ENCODE measurements around the gene CHADL.

Gene CHADL

GRCh38 chr22:41230401-41230785 lies 10.3 kb downstream of the CHADL start:
- no peak for DNase-seq (ENCODE audit: low read depth in 2 of 2, low spot score in 1 of 2)

GRCh38 chr22:41229730-41230400 lies 10.9 kb downstream of the CHADL start:
- DNase-seq (ENCODE audit: low read depth in 2 of 2, low spot score in 1 of 2) = no peak

DNA sequence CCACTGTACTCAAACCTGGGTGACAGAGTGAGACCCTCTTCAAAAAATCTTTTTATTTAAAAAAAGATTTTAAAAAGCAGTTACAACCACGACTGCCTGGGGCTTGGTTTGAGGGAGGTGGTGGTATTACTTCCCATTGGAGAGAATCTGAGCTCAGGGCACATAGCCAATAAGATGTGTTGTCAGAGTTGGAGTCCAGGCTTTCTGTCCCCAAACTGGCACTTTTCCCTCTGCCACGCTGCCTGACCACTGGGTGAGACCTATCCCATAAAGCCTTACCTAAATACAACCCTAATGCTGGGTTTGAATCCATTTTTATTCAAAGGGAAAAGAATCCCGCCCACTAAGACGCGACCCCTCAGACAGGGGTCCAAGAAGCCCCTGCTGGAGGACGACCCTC lies 11.5 kb downstream of the CHADL start:
- no peak for DNase-seq (ENCODE audit: low read depth in 2 of 2, low spot score in 1 of 2)

DNA sequence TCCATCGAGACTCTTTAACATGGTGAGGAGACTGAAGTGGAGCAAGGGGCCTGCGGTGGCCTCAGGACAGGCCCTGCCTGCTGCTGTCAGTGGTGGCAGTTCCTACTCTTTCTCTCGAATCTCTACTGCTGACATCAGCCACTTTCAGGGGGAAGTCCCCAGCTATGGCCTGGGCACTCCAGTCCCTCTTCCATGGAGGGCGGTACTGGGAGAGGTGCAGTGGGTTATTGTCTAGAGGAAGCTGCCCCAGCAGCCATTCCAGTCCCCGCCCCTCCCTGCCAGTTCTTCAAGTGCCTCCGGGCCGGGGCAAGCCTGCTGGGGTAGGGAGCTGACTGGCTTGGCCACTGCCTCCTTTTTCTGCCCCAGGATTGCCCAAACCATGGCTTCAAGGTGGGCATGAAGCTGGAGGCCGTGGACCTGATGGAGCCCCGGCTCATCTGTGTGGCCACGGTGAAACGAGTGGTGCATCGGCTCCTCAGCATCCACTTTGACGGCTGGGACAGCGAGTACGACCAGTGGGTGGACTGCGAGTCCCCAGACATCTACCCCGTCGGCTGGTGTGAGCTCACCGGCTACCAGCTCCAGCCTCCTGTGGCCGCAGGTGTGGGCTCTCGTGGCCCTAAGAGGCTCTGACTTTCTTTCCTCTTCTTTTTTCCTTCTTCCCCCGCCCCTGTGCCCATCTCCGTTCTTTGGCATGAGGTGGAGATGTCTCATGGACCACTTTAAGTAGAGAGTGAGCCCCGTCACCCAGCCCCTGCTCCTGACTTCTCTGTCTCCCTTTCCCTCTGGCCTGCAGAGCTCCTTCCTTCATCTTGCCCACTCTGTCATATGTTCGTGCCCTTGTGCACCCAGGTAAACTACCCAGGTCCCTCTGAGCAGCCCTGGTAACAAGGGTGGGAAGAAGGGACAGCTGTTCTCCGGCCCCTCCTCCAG lies 13.7 kb downstream of the CHADL start:
- no peak for DNase-seq (ENCODE audit: low read depth in 2 of 2, low spot score in 1 of 2)

DNA sequence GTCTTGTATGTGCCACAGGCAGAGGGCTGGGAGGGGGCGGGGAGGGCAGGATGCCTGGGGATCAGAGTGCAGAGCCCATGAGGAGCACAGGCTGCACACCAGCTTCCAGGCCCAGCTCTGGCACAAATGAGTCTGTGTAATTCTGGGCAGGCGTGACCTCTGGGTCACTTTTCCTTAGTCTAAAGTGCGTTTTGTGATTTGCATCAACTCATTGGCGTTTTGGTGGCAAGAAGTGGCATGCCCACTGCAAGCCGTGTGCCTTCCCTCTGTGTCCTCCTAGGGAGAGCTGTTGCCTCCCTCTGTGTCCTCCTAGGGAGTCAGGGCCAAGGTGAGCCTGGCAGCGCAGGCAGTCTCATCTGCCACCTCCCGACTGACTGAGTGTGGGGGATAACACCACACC lies 17.2 kb downstream of the CHADL start:
- no peak for DNase-seq (ENCODE audit: low read depth in 2 of 2, low spot score in 1 of 2)

GRCh38 chr22:41222846-41223507 lies 17.8 kb downstream of the CHADL start:
- DNase-seq (ENCODE audit: low read depth in 2 of 2, low spot score in 1 of 2) = no peak

GRCh38 chr22:41217553-41218157 lies 23.1 kb downstream of the CHADL start:
- no peak for DNase-seq (ENCODE audit: low read depth in 2 of 2, low spot score in 1 of 2)

DNA sequence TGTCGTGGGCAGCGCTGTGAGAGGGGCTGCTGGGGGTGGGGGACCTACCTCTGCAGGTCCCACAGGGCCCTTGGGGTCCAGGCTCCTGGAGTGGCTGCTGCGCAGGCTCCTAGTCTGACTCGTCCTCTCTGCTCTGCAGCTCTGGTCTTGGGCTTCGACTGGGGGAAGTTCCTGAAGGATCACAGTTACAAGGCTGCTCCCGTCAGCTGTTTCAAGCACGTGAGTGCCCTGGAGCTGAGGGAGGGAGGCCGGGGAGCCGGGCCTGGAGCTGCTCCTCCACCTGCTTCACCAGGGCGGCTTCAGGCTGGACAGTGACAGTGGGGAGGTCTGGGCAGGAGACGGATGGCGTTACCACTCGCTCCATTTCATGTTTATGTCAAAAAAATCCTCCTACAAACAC lies 23.7 kb downstream of the CHADL start:
- DNase-seq (ENCODE audit: low read depth in 2 of 2, low spot score in 1 of 2) = no peak

- no peak for DNase-seq (ENCODE audit: low read depth in 2 of 2, low spot score in 1 of 2)
These were observed 24.8 kb downstream of the CHADL start for GRCh38 chr22:41215926-41216325.

DNA sequence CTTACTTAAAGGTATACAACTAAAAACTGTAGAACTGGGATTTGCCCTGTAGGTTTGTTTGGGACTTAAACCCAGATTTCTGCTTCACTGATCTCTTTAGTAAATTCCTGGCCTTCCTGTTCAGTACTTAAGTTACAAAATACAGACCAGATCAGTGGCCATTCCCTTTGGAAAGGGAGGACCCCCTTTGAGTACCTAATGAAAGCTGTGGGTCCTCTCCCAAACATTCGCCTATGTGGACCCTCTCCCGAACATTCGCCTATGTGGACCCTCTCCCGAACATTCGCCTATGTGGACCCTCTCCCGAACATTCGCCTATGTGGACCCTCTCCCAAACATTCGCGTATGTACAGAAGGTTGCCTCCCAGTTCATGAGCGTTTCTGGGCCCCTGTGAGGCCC lies 25.3 kb downstream of the CHADL start:
- DNase-seq (ENCODE audit: low read depth in 2 of 2, low spot score in 1 of 2) = no peak

DNA sequence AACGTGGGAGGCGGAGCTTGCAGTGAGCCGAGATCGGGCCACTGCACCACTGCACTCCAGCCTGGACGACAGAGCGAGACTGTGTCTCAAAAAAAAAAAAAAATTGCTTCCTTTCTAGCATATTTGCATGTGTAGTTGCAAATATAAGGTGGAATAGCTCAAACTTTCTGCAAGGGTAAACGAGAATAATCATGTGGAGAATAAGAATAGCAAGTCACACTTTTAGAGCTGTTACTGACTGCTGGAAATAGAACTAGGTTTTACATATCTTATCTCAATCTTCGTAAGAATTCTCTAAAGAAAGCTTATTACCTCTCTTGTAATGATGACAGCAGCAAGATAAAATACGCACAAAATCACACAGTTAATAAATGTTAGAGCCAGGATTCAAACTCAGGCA lies 34.0 kb downstream of the CHADL start:
- no peak for DNase-seq (ENCODE audit: low read depth in 2 of 2, low spot score in 1 of 2)

- peak; percentile 92 to 97 for DNase-seq (ENCODE audit: low read depth in 2 of 2, low spot score in 1 of 2)
These were observed 35.5 kb downstream of the CHADL start, which contains the start of gene L3MBTL2 for GRCh38 chr22:41204992-41205900. Gene L3MBTL2, plus strand, starts transcription at chr22:41205312. Its CDS starts 51 bp downstream, at chr22:41205363.

GRCh38 chr22:41204066-41204465 lies 36.7 kb downstream of the CHADL start:
- DNase-seq (ENCODE audit: low read depth in 2 of 2, low spot score in 1 of 2) = no peak

GRCh38 chr22:41203118-41203517 lies 37.6 kb downstream of the CHADL start:
- DNase-seq (ENCODE audit: low read depth in 2 of 2, low spot score in 1 of 2) = no peak

- no peak for DNase-seq (ENCODE audit: low read depth in 2 of 2, low spot score in 1 of 2)
These were observed 39.6 kb downstream of the CHADL start for GRCh38 chr22:41201141-41201540.

- DNase-seq (ENCODE audit: low read depth in 2 of 2, low spot score in 1 of 2) = no peak
These were observed 42.6 kb downstream of the CHADL start for GRCh38 chr22:41198027-41198580.

DNA sequence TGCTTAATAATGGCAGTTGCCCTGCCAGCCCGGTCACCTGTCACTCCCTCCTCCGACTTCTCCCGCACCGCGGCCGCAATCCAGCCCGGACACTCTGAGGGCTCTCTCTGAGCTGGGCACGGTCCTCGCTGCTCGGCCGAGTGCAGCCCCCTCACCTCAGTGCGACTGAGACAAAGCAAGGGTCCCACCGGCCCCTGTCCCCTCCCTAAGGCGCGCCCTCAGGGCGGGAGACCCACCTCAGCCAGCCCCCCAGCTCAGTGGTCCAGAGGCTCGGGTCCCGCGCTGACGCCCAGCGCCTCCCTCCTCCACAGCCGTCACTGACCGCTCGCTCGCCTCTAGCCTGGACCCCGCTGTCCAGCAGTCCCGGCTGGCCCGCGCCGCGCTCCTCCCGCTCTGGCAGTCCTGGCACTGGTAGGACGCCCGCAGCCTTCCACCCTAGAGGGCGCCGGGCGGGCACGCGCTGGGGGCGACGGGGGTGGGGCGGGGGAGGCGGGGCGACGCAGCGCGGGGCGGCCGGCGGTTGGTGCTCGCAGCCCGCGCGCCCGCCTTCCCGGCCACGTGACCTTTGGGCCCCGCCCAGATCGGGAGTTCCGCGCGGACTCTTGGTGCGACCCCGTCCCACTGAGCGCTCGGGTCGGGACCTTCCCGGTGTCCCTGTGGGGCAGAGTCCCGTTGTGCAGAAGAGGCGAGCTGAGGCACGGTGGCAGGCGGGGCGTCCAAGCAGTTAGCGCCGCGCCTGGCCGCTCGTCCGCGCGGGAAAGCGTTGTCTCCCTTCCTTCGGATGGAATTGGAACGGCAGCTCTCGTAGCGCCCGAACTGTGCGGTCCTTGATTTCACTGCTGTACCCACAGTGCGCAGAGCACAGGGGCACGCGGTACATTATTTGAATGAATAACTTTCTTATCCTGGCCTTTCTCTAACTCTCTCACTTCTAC lies 43.4 kb downstream of the CHADL start:
- peak; percentile 59 to 66 for DNase-seq (ENCODE audit: low read depth in 2 of 2, low spot score in 1 of 2)

- no peak for DNase-seq (ENCODE audit: low read depth in 2 of 2, low spot score in 1 of 2)
These were observed 46.9 kb downstream of the CHADL start for GRCh38 chr22:41193829-41194228.

DNA sequence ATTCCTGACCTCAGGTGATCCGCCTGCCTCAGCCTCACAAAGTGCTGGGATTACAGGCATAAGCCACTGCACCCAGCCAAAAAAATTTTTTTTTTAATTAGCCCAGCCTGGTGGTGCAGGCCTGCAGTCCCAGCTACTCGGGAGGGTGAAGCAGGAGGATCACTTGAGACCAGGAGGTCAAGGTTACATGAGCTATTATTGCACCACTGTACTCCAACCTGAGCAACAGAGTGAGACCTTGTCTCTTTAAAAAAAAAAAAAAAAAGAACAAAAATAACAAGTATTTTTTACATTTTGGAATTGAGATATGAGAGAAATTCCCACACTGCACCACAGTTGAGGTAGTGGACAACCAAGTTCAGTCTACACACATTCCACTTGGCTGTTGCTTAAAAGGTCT lies 49.3 kb downstream of the CHADL start:
- no peak for DNase-seq (ENCODE audit: low read depth in 2 of 2, low spot score in 1 of 2)
